Suprapubic skin (tissue), 4 donors: ENCODE results near the gene CEP350.

ENCODE experiments used
- CTCF ChIP-seq, 2 donors: fragments of 200-600 bp in 1 of 2; fragments of 450-650 bp in 1 of 2; sonication (generic) in 1 of 2; IDR thresholded peaks; one replicate each; pipeline ENCODE4 v1.5.1; 2016 to 2019; ENCODE audit warnings: antibody characterized with exemption in 2 of 2, mild to moderate bottlenecking in 1 of 2, moderate library complexity in 1 of 2
- EP300 ChIP-seq: sonication (generic); formaldehyde crosslinking; IDR thresholded peaks from one replicate; pipeline ENCODE4 v1.6.1; 2017; ENCODE audit warnings: antibody characterized with exemption
- POLR2A ChIP-seq, 2 donors: fragments of 450-650 bp; IDR thresholded peaks; one replicate each; pipeline ENCODE4 v1.6.1; 2017; ENCODE audit warnings: antibody characterized with exemption in 2 of 2, mild to moderate bottlenecking in 2 of 2, moderate library complexity in 2 of 2
- POLR2AphosphoS5 ChIP-seq, 3 donors: sonication (generic); formaldehyde crosslinking; IDR thresholded peaks; one replicate each; pipeline ENCODE4 v1.6.1; 2017; ENCODE audit warnings: antibody characterized with exemption in 3 of 3

- no peak for TF ChIP-seq EP300
- TF ChIP-seq CTCF (IDR thresholded peaks at IDR 0.05), result no peak
- TF ChIP-seq POLR2A (IDR thresholded peaks at IDR 0.05), result no peak
- no peak for TF ChIP-seq POLR2AphosphoS5 (IDR thresholded peaks at IDR 0.05)
Observed at GRCh38 chr1:179996099-179996498, 41.5 kb downstream of the CEP350 start.
